Spinal cord (tissue), 10 donors: ENCODE data around the gene SEPTIN2. TPM values are rescaled to one million over a fixed set of nuclear protein-coding genes. Genes with fewer than 3 reads are reported as not detected.
"Not testable (repeated sequence)": the region's sequence is repeated elsewhere in the genome, so short reads cannot be mapped to it uniquely, and the experiment has no call there.

Source experiments
- DNase-seq, 6 donors: peaks; one replicate each; pipeline versions ENCODE4 v3.0.0 to v3.0.0-alpha.2; 2013 to 2015; ENCODE audit warnings: low spot score in 6 of 6, low read depth in 4 of 6
- H3K27ac ChIP-seq: one replicate; pipeline ENCODE4 v1.5.1; 2013; ENCODE audit warnings: low read depth, low read length, control low read depth
- H3K27me3 ChIP-seq: one replicate; pipeline ENCODE4 v1.6.1; 2013; ENCODE audit warnings: low read length; ENCODE audit not compliant: control insufficient read depth, insufficient read depth
- H3K36me3 ChIP-seq: one replicate; pipeline ENCODE4 v1.6.1; 2013; ENCODE audit warnings: low read length; ENCODE audit not compliant: control insufficient read depth, insufficient read depth
- H3K4me1 ChIP-seq: one replicate; pipeline ENCODE4 v1.6.1; 2013; ENCODE audit warnings: low read length; ENCODE audit not compliant: control insufficient read depth, insufficient read depth
- H3K4me3 ChIP-seq: one replicate; pipeline ENCODE4 v1.5.1; 2013; ENCODE audit warnings: low read depth, low read length, control low read depth
- H3K9me3 ChIP-seq: one replicate; pipeline ENCODE4 v1.6.1; 2013; ENCODE audit warnings: low read length; ENCODE audit not compliant: control insufficient read depth, insufficient read depth
- WGBS: methylation state at CpG from one replicate; pipeline ENCODE4 v1.1.5; 2013; ENCODE audit warnings: missing lambda C conversion rate; ENCODE audit not compliant: insufficient coverage; 5-methylcytosine and 5-hydroxymethylcytosine counted together
- polyA plus RNA-seq, 2 donors: library from polyadenylated mRNA; unstranded; fragments of 120-200 nt; gene quantifications; one replicate each; pipeline ENCODE4 v1.2.1, GENCODE V29; 2013; ENCODE audit not compliant: insufficient read length in 2 of 2
- total RNA-seq, 2 donors: library from RNA; depleted of rRNA in 1 of 2; stranded (reverse); fragments of 120-200 nt in 1 of 2; fragments of >200 nt in 1 of 2; gene quantifications; one replicate each; pipeline versions ENCODE4 v1.2.3 to v1.2.4, GENCODE V29; 2013 to 2014
- donor health status: healthy.

The SEPTIN2 gene
- total and polyA plus RNA-seq, 4 donors, result 460 to 582 (median 507) TPM

DNA sequence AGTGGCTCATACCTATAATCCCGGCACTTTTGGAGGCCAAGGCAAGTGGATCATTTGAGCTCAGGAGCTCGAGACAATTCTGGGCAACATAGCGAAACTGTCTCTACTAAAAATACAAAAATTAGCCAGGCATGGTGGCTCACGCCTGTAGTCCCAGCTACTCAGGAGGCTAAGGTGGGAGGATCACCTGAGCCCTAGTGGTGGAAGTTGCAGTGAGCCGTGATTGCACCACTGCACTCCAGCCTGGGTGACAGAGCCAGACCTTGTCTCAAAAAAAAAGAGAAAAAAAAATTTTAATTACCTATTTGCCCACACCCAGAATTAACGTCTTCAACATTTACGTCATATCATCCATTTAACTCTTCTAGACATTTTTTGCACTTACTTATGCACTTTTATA lies 69.7 kb downstream of the SEPTIN2 start:
- H3K4me3 ChIP-seq, H3K27me3 ChIP-seq, H3K9me3 ChIP-seq, H3K36me3 ChIP-seq, H3K27ac ChIP-seq, DNase-seq: not testable (repeated sequence)
- WGBS, result 80% methylated on average over 1 of the region's 7 CpGs
- H3K4me1 ChIP-seq, result peaks cover 15% of the 10 kb centered on the region

DNA sequence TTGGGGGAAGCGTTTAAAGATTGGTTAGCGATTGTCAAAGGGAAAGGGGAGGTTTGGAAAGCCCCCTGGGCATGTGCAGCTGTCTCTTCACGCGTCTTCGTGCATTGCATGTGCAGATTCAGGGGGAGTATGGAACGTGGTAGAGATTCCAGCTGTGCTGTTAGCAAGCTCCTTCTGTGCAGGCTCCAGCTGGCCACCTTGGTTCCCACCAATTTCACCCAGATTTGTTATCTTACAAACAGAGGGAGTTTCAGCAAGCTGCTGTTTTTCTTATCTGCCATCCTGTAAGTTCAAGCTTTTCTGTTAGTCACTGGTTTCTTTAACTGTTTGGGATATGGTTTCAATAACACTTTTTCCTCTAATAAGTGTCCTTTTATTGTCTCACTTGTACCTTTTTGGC lies 70.8 kb downstream of the SEPTIN2 start:
- H3K9me3 ChIP-seq, result peaks cover 2% of the 10 kb centered on the region
- H3K4me3 ChIP-seq, result no peak overlapping the region
- H3K27me3 ChIP-seq, result no peaks in the 10 kb centered on the region
- no peak overlapping the region for H3K27ac ChIP-seq
- 39% methylated on average over 6 of the region's 6 CpGs for WGBS
- peak in 2 of 6 donors; percentile 16 to 71 for DNase-seq
- H3K36me3 ChIP-seq, result peaks cover 4% of the 10 kb centered on the region
- peaks cover 11% of the 10 kb centered on the region for H3K4me1 ChIP-seq

DNA sequence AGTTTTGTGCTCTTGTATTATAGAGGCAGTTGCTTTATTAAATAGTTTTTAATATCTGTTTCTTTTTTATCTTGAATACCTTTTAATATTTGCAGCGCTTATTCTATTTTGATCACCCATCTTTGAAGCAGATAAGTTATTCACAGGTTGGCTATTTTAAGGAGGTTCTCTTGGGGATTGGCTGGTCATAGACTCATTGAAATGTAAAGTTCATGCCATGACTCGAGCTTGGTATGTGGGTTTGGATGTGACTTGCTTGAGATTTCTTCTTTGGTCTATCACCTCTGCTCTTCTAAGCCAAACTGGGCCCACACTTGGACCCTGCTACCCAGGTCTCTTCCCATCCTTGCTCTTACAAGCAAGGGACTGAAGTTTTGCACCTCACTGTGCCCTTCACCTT lies 74.0 kb downstream of the SEPTIN2 start:
- Histone ChIP-seq H3K4me1 (peaks cover 7% of the 10 kb centered on the region), H3K27ac (no peak overlapping the region), H3K27me3 (no peaks in the 10 kb centered on the region), H3K4me3 (no peak overlapping the region), H3K36me3 (no peaks in the 10 kb centered on the region), H3K9me3 (peaks cover 2% of the 10 kb centered on the region)
- no peak for DNase-seq
- WGBS, result no CpG with 5 or more reads among the region's 2 CpGs

DNA sequence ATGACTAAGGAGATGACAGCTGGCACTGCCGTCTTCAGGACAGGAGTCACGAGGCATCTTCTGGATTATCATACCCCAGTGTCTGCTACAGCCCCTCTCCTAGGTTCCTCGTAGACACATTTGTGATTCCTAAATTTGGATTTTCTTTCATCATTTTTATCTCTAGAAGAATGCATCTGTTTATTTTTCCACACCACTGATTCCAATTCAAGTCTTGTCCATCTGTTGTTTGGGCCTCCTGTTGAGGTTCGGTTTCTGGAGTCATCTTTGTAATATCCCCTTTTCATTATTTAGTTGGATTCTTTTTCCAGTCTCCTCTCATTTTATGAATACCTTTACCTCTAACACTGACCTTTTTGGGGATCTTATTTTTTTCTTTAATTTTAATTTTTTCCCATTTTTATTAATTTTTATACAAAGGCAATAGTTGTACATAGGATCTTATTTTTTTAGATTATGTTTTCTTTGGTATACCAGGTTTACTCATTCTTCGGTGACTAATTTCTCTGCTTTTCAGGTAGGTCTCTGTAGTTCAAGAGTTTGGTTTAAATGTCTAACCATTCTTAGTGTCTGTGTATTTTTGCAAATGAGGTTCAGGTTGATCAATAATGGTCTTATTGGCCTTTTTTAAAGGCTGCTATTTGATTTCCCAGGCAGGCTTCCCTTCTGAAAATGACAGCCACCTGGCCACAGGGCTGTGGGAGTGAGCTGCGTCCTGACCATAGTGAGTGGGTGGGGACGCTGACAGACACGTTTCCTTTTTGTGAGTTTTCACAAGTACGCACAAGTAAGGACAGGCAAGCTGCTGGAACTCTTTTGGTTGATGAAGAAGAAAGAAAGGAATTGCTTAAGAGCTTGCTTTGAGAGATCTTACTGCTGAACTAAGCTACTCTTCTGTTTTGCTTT lies 74.8 kb downstream of the SEPTIN2 start:
- no peak overlapping the region for H3K4me3 ChIP-seq
- DNase-seq, result no peak
- 83% methylated on average over 6 of the region's 9 CpGs for WGBS
- H3K9me3 ChIP-seq, result peaks cover 2% of the 10 kb centered on the region
- H3K36me3 ChIP-seq, result no peaks in the 10 kb centered on the region
- H3K27me3 ChIP-seq, result no peaks in the 10 kb centered on the region
- H3K27ac ChIP-seq, result no peak overlapping the region
- peaks cover 7% of the 10 kb centered on the region for H3K4me1 ChIP-seq

DNA sequence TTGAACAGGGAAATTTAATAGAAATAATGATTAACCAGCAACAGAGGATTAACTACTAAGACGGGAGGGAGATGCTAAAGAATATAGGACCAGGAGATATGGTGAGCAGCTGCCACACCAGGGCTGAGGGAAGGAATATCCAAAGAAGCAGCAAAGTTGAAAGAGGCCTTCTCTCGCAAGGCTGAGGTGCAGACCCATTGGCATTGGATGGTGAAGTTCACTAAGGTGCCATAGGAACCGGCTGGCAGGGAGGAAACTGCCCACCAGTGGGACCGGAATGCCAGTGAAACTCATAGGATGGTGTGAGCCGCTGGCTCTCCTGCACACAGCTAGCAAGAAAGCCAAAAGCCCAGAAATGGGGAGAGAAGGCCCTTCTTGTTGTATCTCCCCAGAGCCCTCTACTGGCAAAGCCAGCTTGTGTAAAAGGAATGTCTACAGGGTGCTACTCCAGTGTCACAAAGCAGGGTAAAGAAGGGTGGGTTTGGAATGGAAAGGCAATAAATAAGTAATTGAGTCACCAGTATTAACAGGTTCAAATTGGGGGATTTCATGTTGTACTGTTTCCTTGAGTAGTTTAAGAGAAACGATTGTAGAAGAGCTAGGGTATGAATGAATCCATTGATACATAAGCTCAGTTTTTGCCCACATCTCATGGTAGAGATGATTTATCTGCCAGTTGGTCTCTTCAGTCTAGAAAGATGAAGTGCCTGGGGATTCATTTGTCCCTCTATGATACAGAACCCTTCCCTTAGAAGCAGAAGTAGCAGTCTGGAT lies 76.4 kb downstream of the SEPTIN2 start:
- Histone ChIP-seq H3K4me1 (no peaks in the 10 kb centered on the region), H3K27me3 (no peaks in the 10 kb centered on the region), H3K9me3 (peaks cover 2% of the 10 kb centered on the region), H3K4me3 (no peak overlapping the region), H3K36me3 (no peaks in the 10 kb centered on the region), H3K27ac (no peak overlapping the region)
- DNase-seq, result peak in 1 of 6 donors; percentile 32
- 63% methylated on average over 5 of the region's 6 CpGs for WGBS

DNA sequence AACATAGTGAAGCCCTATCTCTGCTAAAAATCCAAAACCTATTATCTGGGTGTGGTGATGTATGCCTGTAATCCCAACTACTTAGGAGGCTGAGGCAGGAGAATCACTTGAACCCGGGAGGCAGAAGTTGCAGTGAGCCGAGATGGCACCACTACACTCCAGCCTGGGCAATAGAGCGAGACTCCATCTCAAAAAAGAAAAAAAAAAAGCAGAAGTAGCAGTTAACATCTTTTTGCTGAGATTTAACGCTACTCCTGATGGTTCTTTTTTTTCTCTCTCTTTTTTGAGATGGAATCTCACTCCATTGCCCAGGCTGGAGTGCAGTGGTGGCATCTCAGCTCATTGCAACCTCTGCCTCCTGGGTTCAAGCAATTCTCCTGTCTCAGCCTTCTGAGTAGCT lies 77.0 kb downstream of the SEPTIN2 start:
- DNase-seq, H3K4me1 ChIP-seq, H3K36me3 ChIP-seq, H3K27me3 ChIP-seq, H3K9me3 ChIP-seq, H3K27ac ChIP-seq, H3K4me3 ChIP-seq: not testable (repeated sequence)
- WGBS, result 100% methylated on average over 1 of the region's 4 CpGs

DNA sequence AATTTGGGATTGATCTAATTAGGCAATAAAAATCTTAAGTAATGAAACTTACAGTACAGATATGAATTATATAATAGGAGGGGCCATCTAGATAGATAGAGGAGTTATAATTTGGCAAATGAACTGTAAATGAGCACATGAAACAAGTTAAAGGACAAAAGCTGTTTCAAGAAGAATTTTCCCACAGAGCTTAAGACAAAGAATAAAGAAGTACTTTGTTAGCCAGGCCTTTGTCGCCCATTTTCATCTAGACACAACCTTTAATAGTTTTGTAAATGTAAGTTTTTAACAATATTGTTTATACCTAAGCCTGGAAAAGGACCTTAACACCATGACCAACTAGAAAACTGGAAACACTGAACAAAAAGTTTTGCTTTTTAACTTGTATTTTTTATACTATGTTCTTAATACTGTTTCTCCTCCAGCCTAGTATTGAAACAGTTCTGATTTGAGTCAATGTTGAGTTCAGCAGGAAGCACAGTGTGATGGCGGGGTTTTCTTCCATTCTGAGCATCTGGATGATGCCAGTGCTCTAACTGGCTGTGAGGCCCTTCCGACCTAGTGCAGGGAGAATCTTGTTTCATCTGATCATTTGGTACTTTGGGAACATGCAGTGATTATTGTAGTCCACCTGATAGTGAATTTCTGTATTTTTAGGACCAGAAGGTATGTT lies 77.9 kb downstream of the SEPTIN2 start:
- Histone ChIP-seq H3K4me3 (no peak overlapping the region), H3K36me3 (no peaks in the 10 kb centered on the region), H3K4me1 (no peaks in the 10 kb centered on the region), H3K9me3 (no peaks in the 10 kb centered on the region), H3K27ac (peak overlapping the region; percentile 10), H3K27me3 (no peaks in the 10 kb centered on the region)
- no peak for DNase-seq
- 95% methylated on average over 2 of the region's 3 CpGs for WGBS

DNA sequence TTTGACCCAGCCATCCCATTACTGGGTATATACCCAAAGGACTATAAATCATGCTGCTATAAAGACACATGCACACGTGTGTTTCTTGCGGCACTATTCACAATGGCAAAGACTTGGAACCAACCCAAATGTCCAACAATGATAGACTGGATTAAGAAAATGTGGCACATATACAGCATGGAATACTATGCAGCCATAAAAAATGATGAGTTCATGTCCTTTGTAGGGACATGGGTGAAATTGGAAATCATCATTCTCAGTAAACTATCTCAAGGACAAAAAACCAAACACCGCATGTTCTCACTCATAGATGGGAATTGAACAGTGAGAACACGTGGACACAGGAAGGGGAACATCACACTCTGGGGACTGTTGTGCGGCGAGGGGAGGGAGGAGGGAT lies 81.1 kb downstream of the SEPTIN2 start:
- not testable (repeated sequence) for H3K4me1 ChIP-seq, H3K27me3 ChIP-seq, H3K27ac ChIP-seq, H3K9me3 ChIP-seq, DNase-seq, H3K36me3 ChIP-seq, H3K4me3 ChIP-seq
- no CpG with 5 or more reads among the region's 6 CpGs for WGBS

DNA sequence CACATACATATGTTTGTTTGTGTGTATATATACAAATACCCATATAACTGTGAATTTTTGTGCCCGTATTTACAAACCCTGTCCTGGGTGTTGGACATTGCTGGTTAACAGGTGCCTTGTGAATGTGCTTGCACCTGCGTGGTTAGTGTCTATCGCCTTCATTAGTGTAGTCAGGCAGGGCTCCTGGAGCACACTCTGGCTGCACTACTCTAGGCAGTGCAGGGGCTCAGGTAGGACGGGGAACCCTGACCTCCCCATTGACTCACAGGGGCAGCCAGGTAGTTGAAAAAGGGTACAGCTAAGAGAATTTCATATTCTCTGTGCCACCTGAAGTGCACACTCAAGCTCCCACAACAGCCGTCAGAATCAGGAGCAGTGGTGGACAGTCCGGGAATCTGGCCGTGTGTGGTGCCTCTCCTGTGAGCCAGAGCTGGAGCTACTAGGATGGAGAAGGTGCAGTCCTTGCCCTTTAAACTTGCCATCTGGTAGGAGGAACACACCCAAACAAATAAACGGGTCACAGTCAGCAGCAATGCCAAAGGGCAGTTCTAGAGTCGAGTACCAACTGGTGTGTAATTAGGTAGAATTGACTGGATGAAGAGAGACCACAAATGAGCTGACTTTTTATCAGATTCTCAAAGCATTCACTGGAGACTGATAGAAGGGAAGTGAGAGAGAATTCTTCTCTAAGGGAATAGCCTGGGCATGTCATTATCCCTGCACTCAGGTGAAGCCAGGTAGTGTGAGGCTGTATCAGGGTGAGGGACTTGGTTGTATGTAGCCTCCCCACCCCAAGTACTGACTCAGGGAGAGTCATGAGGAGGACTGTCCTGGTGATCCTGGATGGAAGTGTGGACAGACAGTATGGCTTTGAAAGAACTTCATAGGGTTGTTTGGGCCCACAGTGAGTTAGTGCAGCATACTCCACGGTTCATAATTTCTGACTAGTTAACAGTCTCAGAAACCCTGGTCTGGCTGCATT lies 84.5 kb downstream of the SEPTIN2 start:
- H3K36me3 ChIP-seq, result no peaks in the 10 kb centered on the region
- 96% methylated on average over 7 of the region's 10 CpGs for WGBS
- no peaks in the 10 kb centered on the region for H3K27me3 ChIP-seq
- H3K4me1 ChIP-seq, result no peaks in the 10 kb centered on the region
- H3K27ac ChIP-seq, result no peak overlapping the region
- no peaks in the 10 kb centered on the region for H3K9me3 ChIP-seq
- no peak overlapping the region for H3K4me3 ChIP-seq
- no peak for DNase-seq
